HCT116 (cell line): ENCODE results near the gene UCN3. TPM values are rescaled to one million over a fixed set of nuclear protein-coding genes. Genes with fewer than 3 reads are reported as not detected.
"Not testable (repeated sequence)": the region's sequence is repeated elsewhere in the genome, so short reads cannot be mapped to it uniquely, and the experiment has no call there.

Source experiments
- ATAC-seq: fragments of 200-7000 bp; cut with Tn5 transposase; 2 replicates; pipeline ENCODE4 v1.9.1; 2020; ENCODE audit warnings: mild to moderate bottlenecking, moderate library complexity
- BruUV-seq: library from RNA; stranded (reverse); fragments of 400-500 nt; replicated peaks from 2 replicates; lab custom pipeline; 2021; lab: Mats Ljungman, UMichigan
- CTCF ChIA-PET: fragments of 300-600 bp; sonication (Branson Sonifier 250); formaldehyde crosslinking; loops from one replicate; lab custom pipeline; 2021; ENCODE audit warnings: antibody characterized with exemption; lab: Charles Lee
- POLR2A ChIA-PET: fragments of 300-600, 350-600 bp; sonication (Branson Sonifier 250); formaldehyde crosslinking; loops from one replicate; lab custom pipeline; 2021; ENCODE audit warnings: antibody characterized with exemption; lab: Charles Lee
- RAD21 ChIA-PET, 2 experiments: fragments of 300-600 bp; sonication (Branson Sonifier 250); formaldehyde crosslinking; loops; one replicate each; lab custom pipeline; 2023; ENCODE audit warnings: low total read pairs in 2 of 2; ENCODE audit not compliant: uncharacterized antibody in 2 of 2, unreplicated experiment in 2 of 2, low non-redundant PET in 1 of 2; lab: Charles Lee
- DNase-seq: peaks from one replicate; pipeline ENCODE4 v3.0.0-alpha.2; 2010; ENCODE audit warnings: low read depth, low spot score
- H2AFZ ChIP-seq: fragments of 200-600 bp; shearing (Covaris generic), sonication (generic); 2 replicates; pipeline ENCODE4 v1.6.1; 2017; ENCODE audit warnings: low read depth, mixed run types, mixed read lengths, antibody characterized with exemption, low read length; ENCODE audit not compliant: poor library complexity, severe bottlenecking
- H3K27ac ChIP-seq: 2 replicates; pipeline ENCODE4 v1.5.1; 2012; ENCODE audit warnings: low read depth, low read length
- H3K27me3 ChIP-seq: fragments of 200-600 bp; sonication (generic); 2 replicates; pipeline ENCODE4 v1.6.1; 2016; ENCODE audit warnings: mixed run types, low read length, mixed read lengths; ENCODE audit not compliant: insufficient read depth
- H3K36me3 ChIP-seq, 2 experiments: fragments of 200-500 bp in 1 of 2; fragments of 200-600 bp in 1 of 2; sonication (Bioruptor generic) in 1 of 2; sonication (generic) in 1 of 2; 2 replicates each; pipeline versions ENCODE4 v1.5.1 to v1.6.1; 2014 to 2016; ENCODE audit warnings: low read length in 2 of 2, inconsistent platforms in 1 of 2, mixed read lengths in 1 of 2, mixed run types in 1 of 2; ENCODE audit not compliant: insufficient read depth in 2 of 2, control insufficient read depth in 1 of 2
- H3K4me1 ChIP-seq, 2 experiments: fragments of 200-600 bp in 1 of 2; sonication (generic) in 1 of 2; 2 replicates each; pipeline versions ENCODE4 v1.5.1 to v1.6.1; 2012 to 2017; ENCODE audit warnings: low read length in 2 of 2, inconsistent platforms in 1 of 2, mild to moderate bottlenecking in 1 of 2, mixed read lengths in 1 of 2, mixed run types in 1 of 2, moderate library complexity in 1 of 2; ENCODE audit not compliant: insufficient read depth in 2 of 2, control insufficient read depth in 1 of 2
- H3K4me2 ChIP-seq: fragments of 200-600 bp; sonication (generic); 2 replicates; pipeline ENCODE4 v1.6.1; 2017; ENCODE audit warnings: mixed run types, low read length, mixed read lengths
- H3K4me3 ChIP-seq, 2 experiments: fragments of 200-600 bp in 1 of 2; sonication (generic) in 1 of 2; replicated peaks in 1 of 2; 2 replicates each; pipeline ENCODE4 v1.5.1; 2011 to 2016; ENCODE audit warnings: low read length in 2 of 2, control low read depth in 1 of 2, low read depth in 1 of 2, mild to moderate bottlenecking in 1 of 2, mixed read lengths in 1 of 2, mixed run types in 1 of 2
- H3K79me2 ChIP-seq: fragments of 200-600 bp; sonication (generic); 2 replicates; pipeline ENCODE4 v1.6.1; 2017; ENCODE audit warnings: mild to moderate bottlenecking, mixed run types, low read length, moderate library complexity, mixed read lengths; ENCODE audit not compliant: insufficient read depth
- H3K9ac ChIP-seq: fragments of 200-600 bp; sonication (generic); 2 replicates; pipeline ENCODE4 v1.6.1; 2016; ENCODE audit warnings: low read length, mixed read lengths
- H3K9me2 ChIP-seq: fragments of 200-600 bp; sonication (generic), shearing (Covaris generic); 2 replicates; pipeline ENCODE4 v1.6.1; 2017; ENCODE audit warnings: mixed run types, mild to moderate bottlenecking, moderate library complexity; ENCODE audit not compliant: insufficient read depth
- H3K9me3 ChIP-seq, 2 experiments: fragments of 200-500 bp in 1 of 2; fragments of 200-600 bp in 1 of 2; sonication (Bioruptor generic) in 1 of 2; sonication (generic) in 1 of 2; 2 replicates each; pipeline ENCODE4 v1.6.1; 2014 to 2017; ENCODE audit warnings: low read length in 2 of 2, mixed read lengths in 2 of 2, inconsistent platforms in 1 of 2, low read depth in 1 of 2, mild to moderate bottlenecking in 1 of 2, mixed run types in 1 of 2, moderate library complexity in 1 of 2; ENCODE audit not compliant: control insufficient read depth in 1 of 2, insufficient read depth in 1 of 2
- H4K20me1 ChIP-seq: fragments of 200-600 bp; sonication (generic), shearing (Covaris generic); 2 replicates; pipeline ENCODE4 v1.6.1; 2017; ENCODE audit warnings: mixed run types, mild to moderate bottlenecking, moderate library complexity; ENCODE audit not compliant: insufficient read depth
- JUND ChIP-seq: IDR thresholded peaks from 2 replicates; pipeline ENCODE4 v1.6.1; 2012
- MAX ChIP-seq: IDR thresholded peaks from 2 replicates; pipeline ENCODE4 v1.6.1; 2012
- POLR2A ChIP-seq: IDR thresholded peaks from 2 replicates; pipeline ENCODE4 v1.7.0; 2011; ENCODE audit warnings: borderline replicate concordance; ENCODE audit not compliant: insufficient read depth, insufficient read length; ENCODE audit errors: extremely low read depth
- RAD21 ChIP-seq: IDR thresholded peaks from 2 replicates; pipeline ENCODE4 v1.6.1; 2012; ENCODE audit warnings: low read depth, mild to moderate bottlenecking
- SP1 ChIP-seq: IDR thresholded peaks from 2 replicates; pipeline ENCODE4 v1.6.1; 2012; ENCODE audit warnings: low read depth
- ZBTB33 ChIP-seq: IDR thresholded peaks from 2 replicates; pipeline ENCODE4 v1.6.1; 2011; ENCODE audit warnings: mild to moderate bottlenecking, low read length, moderate library complexity; ENCODE audit not compliant: insufficient replicate concordance; ENCODE audit errors: extremely low read depth
- ZNF274 ChIP-seq: fragments of 200-500 bp; sonication (Bioruptor generic); IDR thresholded peaks from 2 replicates; pipeline ENCODE4 v1.6.1; 2014; ENCODE audit warnings: mild to moderate bottlenecking, low read depth, low read length, inconsistent platforms
- intact Hi-C: fragments of 100-400 bp; cut with micrococcal nuclease; formaldehyde crosslinking; loops from 2 replicates; pipeline ENCODE4 v1.10.0; 2022
- total RNA-seq: library from RNA; stranded (reverse); gene quantifications from one replicate; pipeline ENCODE4 v1.2.1, GENCODE V29; 2021; ENCODE audit not compliant: unreplicated experiment

Gene UCN3
- total RNA-seq, 1 experiment from 2014 or later = not detected

GRCh38 chr10:5376450-5376849 lies 11.7 kb downstream of the UCN3 start:
- intact Hi-C loops = no loop called here
- no peak for DNase-seq
- BruUV-seq = no TSS peak

GRCh38 chr10:5379202-5379601 lies 14.4 kb downstream of the UCN3 start:
- H3K9ac ChIP-seq, H3K36me3 ChIP-seq, RAD21 ChIA-PET, H3K9me3 ChIP-seq, H3K79me2 ChIP-seq, ATAC-seq, intact Hi-C loops, DNase-seq, H3K9me2 ChIP-seq, H3K4me1 ChIP-seq, POLR2A ChIA-PET, H3K4me2 ChIP-seq, H3K4me3 ChIP-seq, H3K27me3 ChIP-seq, H3K27ac ChIP-seq, H4K20me1 ChIP-seq, BruUV-seq, H2AFZ ChIP-seq: not testable (repeated sequence)
- CTCF ChIA-PET = interaction anchor here (1.2 kb wide), 1 partner anchor 529 kb away, joined by 7 read pairs; no protein-coding TSS in a partner anchor

More at GRCh38 chr10:5376450-5376849, 11.7 kb downstream of the UCN3 start:
- Histone ChIP-seq H3K79me2 (no peaks in the 10 kb centered on the region), H4K20me1 (no peaks in the 10 kb centered on the region), H3K9ac (no peak overlapping the region), H3K4me2 (no peak overlapping the region), H3K4me1 (no peaks in the 10 kb centered on the region), H3K36me3 (no peaks in the 10 kb centered on the region), H3K27ac (no peak overlapping the region), H3K9me3 (no peaks in the 10 kb centered on the region), H3K9me2 (no peaks in the 10 kb centered on the region), H3K27me3 (no peaks in the 10 kb centered on the region; the same call in 1 of the 2 replicates), H3K4me3 (no peak overlapping the region), H2AFZ (no peak overlapping the region)
- RAD21 ChIA-PET = no interaction called here
- TF ChIP-seq MAX (no peak), RAD21 (no peak), ZNF274 (no peak), JUND (no peak), ZBTB33 (no peak), SP1 (no peak), POLR2A (no peak)
- POLR2A ChIA-PET = no interaction called here
- no peak for ATAC-seq
- CTCF ChIA-PET = no interaction called here

- H3K9me3 ChIP-seq, H3K36me3 ChIP-seq, H3K4me1 ChIP-seq, H3K27ac ChIP-seq, H3K79me2 ChIP-seq, H3K9ac ChIP-seq, H3K4me3 ChIP-seq, H4K20me1 ChIP-seq, H3K27me3 ChIP-seq, RAD21 ChIA-PET, H2AFZ ChIP-seq, H3K9me2 ChIP-seq, ATAC-seq, H3K4me2 ChIP-seq, POLR2A ChIA-PET, DNase-seq, intact Hi-C loops, BruUV-seq: not testable (repeated sequence)
- CTCF ChIA-PET = interaction anchor here (1.2 kb wide), 1 partner anchor 531 kb away, joined by 7 read pairs; no protein-coding TSS in a partner anchor
Observed at GRCh38 chr10:5380395-5380794, 15.6 kb downstream of the UCN3 start.
